ENCODE results near the gene FARP1.
"Not testable (repeated sequence)": the region's sequence is repeated elsewhere in the genome, so short reads cannot be mapped to it uniquely, and the experiment has no call there.

Gene FARP1

DNA sequence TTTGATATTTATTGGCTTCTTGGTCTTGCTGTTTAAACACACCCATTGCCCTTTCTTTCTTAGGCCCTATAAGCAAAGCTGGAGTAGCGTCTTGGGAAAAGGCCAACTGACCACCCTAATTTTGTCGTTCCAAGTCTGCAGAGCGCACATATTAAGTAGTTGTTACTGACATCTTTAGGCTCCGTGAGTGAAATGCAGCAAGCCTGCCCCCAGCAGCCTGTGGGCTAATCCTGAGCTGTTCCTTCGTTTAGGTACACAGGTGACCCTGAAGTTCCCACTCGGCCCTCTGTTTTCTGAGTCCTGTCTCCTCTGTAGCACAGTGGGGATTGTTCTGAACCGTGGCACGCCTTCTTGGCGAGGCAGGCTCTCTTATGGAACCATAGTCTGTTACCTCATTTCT, 263.5 kb downstream of the FARP1 start:
- DNase-seq: no peak

DNA sequence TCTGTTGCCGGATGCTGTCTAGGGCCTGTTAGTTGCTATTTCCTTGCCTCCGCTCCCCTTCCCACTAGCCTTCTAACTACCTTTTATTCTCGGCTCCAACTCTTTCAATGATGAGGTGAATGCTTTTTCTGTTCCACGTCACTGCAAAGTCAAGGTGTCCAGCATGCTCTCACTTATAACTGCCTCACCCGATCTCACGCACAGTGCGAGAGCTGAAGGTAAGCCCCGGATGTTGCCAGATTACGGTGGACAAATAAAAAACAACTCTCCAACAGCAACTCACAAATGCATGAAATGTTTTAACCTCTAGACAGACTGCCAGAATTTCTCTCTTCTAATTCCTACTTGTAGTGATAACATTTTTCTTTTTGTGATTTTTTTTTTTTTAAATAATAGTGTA, 264.1 kb downstream of the FARP1 start:
- DNase-seq: no peak

GRCh38 chr13:98407575-98407974, 264.7 kb downstream of the FARP1 start:
- DNase-seq: no peak

DNA sequence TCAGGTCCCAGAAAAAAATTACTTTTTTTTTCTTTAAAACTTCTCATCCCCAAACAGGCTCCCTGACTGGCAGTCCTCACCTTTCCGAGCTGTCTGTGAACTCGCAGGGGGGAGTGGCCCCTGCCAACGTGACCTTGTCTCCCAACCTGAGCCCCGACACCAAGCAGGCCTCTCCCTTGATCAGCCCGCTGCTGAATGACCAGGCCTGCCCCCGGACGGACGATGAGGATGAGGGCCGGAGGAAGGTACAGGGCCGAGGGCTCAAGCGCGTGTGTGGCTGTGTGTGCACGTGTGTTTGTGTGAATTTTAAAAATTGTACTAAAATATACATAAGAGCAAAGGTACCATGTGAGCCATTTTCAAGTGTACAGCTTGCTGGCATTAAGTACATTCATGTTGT, 266.4 kb downstream of the FARP1 start:
- DNase-seq: no peak

DNA sequence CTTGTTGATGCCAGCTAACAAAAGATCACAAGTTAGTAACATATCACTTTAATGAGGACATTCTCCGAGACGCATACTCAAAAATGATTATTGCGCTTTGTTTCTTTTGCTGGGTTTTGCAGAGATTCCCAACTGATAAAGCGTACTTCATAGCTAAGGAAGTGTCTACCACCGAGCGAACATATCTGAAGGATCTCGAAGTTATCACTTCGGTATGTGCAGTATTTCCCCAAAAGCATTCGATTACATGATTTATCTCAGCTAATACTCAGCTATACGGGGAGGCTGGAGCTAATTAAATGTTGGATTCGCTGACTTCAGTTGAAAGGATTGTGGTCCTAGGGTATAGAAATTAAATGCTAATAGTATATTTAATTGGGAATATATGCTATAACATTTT, 267.7 kb downstream of the FARP1 start:
- no peak for DNase-seq

DNA sequence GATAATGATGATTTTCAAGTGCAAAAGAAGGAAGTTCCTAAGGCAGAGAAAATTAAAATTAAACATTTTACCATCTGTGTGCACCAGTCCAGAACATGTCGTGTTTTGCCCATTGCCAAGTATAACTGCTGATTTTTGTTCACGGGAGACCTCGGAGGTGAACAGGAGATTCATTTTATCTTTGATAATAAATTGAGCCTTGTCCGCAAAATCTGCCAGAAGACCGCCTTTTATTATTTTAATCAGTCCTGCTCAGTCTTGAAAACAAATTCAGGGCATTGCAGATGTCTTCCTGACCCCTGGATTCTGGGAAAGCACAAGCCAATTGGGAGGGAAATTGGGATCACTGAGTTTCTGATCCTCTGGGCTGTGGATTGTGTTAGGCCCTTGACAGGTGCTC, 268.1 kb downstream of the FARP1 start:
- DNase-seq: no peak

- DNase-seq: no peak
Observed at GRCh38 chr13:98411617-98412265, 268.8 kb downstream of the FARP1 start.

DNA sequence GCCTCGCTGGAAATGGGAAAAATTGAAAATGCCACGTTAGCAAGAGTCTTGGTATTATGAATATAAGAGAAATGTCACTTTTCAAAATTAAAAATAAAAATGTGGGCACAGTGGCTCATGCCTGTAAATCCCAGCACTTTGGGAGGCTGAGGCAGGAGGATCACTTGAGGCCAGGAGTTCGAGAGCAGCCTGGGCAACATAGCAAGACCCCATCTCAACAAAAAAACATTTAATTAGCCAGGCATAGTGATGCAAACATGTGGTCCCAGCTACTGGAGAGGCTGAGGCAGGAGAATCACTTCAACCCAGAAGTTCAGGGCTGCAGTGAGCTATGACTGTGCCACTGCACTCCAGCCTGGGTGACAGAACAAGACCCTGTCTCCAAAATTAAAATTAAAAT, 270.4 kb downstream of the FARP1 start:
- DNase-seq: not testable (repeated sequence)

DNA sequence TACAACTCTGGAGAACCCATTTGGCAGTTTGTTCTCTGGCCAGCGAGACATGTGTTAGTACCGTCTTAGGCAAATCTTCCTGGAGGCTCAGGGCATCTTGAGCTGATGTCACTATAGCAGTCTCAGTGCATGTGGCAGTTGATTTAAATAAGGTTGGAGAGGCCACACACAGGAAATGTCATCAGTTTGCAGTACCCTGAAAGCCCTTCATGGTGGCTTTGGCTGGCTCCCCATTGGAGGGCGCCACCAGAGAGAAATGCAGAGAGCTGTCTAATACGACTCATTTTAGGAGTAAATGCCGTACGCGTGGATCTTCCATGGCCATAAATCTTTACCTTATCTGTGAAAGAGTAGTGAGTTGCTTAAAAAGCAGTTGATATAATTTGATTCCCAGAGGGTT, 270.9 kb downstream of the FARP1 start:
- no peak for DNase-seq

DNA sequence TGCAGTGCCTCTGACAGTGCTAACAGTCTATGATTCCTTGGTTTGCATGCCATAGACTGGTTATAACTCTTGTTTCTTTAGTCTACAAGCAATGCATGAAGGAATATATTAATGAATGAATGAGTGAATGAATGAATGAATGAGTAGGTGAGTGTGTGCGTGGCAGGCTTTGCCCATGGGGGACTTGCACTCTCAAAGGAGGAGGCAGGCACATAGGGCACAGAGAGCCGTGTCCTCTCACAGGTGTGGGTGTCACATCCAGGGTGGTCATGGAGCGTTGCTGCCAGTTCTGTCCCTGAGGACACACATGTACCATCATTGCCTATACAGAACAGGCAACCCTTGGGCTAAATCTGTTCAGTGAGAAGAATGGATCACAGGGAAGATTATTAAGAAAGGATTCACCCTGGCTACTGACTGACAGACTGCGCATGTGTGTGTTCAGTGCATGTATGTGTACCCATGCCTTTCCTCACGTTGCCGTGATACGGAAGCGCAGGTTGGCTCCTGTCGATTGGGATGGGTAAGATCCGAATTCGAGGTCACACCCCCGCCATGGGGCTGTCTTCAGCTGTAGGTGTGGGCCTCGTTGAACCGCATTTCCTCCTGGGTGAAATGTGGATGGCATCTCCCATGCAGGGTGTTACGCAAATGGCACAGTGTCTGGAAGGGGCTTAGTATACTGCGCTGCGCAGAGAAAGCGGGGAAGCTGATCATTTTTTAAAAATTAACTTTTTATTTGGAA, 272.6 kb downstream of the FARP1 start:
- DNase-seq: no peak

DNA sequence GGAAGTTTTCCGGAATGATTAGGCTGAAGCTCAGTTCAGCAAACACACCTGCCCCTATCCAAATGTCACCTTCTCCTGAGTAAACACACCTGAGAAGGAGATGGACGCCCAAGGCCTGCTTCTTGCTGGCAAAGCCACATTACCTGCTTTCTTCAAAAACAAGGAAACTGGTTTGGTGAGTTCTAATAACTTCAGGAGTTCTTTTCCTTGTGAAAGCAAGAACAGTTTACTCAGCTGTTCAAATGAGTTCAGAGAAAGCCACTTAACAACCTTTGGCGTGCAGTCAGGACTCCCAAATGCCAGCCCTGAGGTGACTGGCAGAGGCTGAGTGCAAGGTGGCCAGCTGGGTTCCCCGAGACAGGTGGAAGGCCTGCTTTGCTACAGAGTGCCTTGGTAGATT, 273.5 kb downstream of the FARP1 start:
- peak; percentile 81 for DNase-seq

DNA sequence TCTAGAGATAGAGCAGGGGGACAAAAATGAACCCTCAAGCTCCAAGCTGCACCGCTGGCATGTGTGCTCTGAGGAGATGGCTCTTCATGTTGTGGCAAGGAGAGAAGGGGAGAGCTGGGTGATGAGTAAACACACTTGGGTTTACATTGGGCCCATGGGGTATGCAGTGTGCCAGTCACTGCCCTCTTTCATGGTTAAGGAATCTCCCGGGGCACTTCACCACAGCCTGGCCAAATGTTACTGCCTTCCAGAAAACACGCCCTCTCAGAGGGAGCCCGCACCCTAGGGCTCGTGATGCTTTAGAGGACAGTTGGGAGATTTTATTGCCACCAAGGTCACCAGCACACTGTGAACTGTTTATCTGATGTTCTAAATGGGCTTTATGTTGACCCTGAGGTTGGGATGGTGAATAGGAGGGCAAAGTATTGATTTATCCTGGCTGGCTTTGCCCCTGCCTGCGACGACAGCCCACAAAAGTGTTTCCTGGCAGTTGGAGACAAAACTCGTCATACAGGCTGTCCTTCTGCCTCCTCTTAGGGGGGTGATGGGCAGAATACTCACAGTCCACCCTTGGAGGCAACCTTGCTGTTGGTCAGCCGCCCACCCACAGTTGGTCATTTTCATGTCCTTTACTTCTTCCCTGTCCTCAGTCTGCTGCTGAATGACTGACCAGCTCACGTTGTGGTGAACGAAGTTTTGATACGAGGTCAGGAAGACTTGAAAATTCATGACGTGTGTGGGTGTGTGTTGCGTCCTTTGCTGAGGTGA, 277.1 kb downstream of the FARP1 start:
- no peak for DNase-seq

DNA sequence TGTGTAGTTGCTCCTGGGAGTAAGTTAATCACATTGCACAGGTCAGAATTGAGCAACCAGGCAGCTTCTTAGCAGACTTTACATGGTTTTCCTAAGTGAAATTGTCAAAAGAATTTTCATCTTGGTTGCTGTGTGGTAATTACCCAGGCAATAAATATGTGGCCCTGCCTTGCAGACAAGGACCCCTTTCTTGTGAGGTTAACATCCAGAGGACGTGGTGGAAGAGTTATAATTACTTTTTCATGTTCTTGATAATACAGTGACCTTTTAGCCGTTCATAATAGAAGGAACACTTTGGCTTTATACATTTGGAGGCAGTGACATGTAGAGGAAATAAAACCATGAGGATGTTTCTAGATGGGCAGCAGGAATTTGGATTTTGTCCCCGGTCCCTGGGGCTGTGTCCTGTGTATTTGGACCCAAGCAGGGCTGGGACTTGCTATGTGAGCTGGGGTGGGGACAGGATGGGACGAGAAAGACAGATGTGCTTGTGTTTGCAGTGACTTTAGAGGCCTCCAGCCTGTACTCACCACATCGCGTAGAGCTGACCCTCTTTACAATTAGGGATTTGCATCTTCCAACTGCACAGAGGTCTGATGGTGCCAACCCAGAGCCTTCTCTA, 277.8 kb downstream of the FARP1 start:
- DNase-seq: no peak

DNA sequence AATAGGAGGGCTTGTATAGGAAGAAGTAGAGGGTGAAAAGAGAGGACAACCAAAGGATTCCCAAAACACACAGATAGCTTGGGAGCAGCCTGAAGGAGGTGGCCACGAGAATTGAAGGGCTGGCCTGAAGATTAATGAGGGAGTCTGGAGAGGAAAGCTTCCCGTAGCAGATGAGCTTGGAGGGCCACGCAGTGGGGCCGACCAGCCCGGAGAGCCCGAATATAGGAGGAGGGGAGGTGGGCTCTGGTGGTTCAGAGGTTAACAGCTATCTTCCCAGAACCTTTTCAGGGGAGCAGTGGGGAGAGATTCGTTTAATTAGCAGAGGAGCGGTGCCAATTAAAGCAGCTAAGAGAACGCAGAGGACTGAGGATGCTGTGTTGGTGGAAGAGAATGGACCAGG, 279.2 kb downstream of the FARP1 start:
- no peak for DNase-seq

DNA sequence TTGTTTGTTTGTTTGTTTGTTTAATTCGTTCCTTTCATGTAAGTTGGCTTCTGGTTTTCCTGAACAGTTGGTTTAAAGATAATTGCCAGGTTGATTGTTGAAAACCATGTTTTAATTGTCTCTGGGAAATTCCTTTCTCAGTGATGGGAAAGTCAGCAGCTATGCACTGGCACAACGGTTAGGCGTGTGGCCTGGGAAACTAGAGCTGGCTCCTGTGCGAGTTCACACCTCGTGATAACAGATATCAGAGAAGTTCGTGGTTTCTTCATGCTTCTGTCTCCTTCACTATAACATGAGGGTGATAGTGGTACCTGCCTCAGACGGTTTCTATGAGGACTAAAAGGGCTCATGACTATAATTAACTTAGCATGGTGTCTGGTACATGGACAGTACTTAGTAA, 280.5 kb downstream of the FARP1 start:
- DNase-seq: no peak

- DNase-seq: no peak
Observed at GRCh38 chr13:98427331-98427995, 284.6 kb downstream of the FARP1 start.

DNA sequence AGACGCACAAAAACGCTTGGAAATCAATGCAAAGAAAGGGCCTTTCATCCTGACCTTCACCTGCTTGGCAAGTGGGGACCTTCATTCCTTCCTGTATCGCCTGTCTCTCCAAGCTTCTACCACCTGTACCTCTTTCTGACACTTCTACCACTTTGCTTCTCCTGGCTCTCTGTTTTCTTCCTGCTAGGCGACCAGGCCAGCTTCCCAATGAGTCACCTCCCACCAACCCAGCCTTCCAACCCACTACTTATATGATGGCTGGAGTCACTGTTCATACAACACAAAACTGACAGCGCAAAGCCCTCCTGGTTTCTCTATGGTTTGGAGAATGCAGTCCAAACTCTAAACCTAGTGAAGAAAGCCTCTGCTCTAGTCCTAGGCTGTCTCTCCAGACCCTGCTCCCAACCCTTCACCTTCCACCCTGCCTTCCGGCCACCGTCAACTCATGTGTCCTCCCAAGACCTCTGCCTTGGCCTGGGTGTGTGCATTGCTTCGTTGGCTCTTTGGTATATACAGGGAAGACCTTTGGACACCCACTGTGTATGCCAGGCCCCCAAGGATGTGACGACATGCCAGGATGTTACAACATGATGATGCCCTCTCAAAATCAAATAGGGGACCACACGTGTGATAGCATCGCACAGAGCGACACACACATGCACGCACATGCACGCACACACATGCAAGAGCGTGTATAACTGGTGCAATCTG, 285.5 kb downstream of the FARP1 start:
- DNase-seq: no peak

- DNase-seq: no peak
Observed at GRCh38 chr13:98429081-98429480, 286.2 kb downstream of the FARP1 start.

DNA sequence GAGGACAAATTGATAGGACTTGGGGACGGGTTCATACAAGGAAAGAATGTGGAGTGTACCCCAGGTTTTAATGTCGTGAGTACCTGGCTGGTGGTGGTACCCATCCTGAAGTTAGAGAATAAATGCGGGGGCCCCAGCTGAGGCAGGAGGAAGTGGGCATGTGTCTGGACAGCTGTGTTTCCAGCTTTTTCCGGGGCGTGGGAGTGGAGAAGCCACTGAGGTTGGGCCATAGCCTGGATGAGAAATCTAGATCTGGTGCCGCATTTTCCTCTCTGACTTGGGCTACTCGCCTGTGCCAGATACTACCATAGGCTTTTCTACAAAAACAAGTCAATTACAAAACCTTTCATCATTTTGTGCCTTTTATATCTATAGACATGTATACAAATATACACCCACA, 286.6 kb downstream of the FARP1 start:
- DNase-seq: no peak

- no peak for DNase-seq
Observed at GRCh38 chr13:98429977-98430736, 287.3 kb downstream of the FARP1 start.

DNA sequence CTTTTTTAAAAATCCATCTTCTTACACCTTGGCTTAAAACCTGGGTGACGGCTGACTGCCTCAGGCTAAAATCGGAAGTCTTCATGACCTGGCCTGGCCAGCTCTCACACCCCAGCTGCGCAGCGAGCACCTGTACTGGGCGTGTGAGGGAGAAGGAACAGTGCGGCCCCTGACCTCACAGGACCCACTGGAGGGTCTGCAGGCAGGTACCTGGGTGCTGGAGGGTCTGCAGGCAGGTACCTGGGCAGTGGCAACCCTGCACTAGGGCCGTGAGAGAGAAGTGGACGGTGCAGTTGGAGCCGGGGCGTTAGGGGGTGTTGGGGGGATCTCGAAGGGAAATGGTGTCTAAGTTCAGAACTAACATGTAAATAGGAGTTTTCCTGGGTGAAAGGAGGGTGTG, 289.7 kb downstream of the FARP1 start:
- no peak for DNase-seq

DNA sequence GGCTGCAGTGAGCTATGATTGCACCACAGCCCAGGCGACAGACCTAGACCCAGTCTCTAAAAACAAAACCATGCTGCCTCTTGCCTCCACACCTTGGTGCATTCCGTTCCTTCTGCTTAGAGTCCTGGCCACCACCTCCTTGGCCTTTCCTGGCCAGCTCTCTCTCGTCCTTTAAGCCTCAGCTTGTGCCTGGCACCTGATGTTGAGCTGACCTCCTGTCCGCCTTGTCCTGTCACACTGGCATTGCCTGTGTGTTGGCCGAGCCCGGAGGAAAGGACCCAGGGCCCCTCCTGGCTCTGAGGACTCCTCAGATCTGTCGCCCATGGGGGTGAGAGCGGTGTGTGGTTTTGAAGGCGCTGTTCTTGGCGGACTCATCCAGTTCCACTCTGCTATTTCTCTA, 290.8 kb downstream of the FARP1 start:
- no peak for DNase-seq
